Measurements from ENCODE around the gene PNP. TPM values are rescaled to one million over a fixed set of nuclear protein-coding genes. Genes with fewer than 3 reads are reported as not detected.

PNP gene
- total and polyA plus RNA-seq, 2 experiments from 2014 or later, result 24.6 to 39.6 TPM

DNA sequence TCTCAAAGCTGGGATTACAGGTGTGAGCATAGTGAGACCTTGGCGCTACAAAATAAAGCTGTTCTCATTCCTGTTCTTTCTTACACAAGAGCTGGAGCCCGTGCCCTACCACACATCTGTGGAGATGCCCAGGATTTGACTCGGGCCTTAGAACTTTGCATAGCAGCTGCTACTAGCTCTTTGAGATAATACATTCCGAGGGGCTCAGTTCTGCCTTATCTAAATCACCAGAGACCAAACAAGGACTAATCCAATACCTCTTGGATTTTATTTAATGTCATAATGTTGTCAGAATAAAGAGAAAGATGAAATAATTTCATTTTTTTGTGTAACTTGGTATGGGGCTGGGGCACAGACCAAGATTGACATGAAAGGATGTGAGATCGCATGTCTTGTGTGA, 7.6 kb downstream of the PNP start:
- no peaks in the 10 kb centered on the region; the same call in 1 of the 2 replicates for H3K4me1 ChIP-seq (ENCODE audit: insufficient read depth)
- H3K4me2 ChIP-seq (ENCODE audit: unreplicated experiment), result no peak overlapping the region
- WGBS, 2 experiments (ENCODE audit: low coverage in 1 of 2, low lambda C conversion rate in 2 of 2, missing lambda C conversion rate in 2 of 2), result 82 to 85% methylated on average over 5 of the region's 5 CpGs
- H4K20me1 ChIP-seq (ENCODE audit: insufficient read depth), result no peaks in the 10 kb centered on the region
- no peak overlapping the region for H2AFZ ChIP-seq
- H3K36me3 ChIP-seq (ENCODE audit: low read depth), result peaks cover 24% of the 10 kb centered on the region
- peaks cover 33% of the 10 kb centered on the region for H3K79me2 ChIP-seq (ENCODE audit: insufficient read depth)
- H3K9me2 ChIP-seq (ENCODE audit: insufficient read depth), result no peaks in the 10 kb centered on the region
- peaks cover 20% of the 10 kb centered on the region; the same call in 1 of the 2 replicates for H3F3A ChIP-seq (ENCODE audit: insufficient read depth)
- no peak overlapping the region for H3K9ac ChIP-seq
- H3K27me3 ChIP-seq (replicated peaks; ENCODE audit: insufficient read depth), result no peaks in the 10 kb centered on the region
- H3K9me3 ChIP-seq (ENCODE audit: low read depth), result no peaks in the 10 kb centered on the region
- no peak overlapping the region for H3K4me3 ChIP-seq
- TF ChIP-seq EZH2phosphoT487 (IDR thresholded peaks at IDR 0.05; ENCODE audit: insufficient read depth, low read depth), result no peak
- in situ Hi-C loops (cut with MboI), result no loop called here
- no peak overlapping the region for H3K27ac ChIP-seq
- DNase-seq, result no peak

GRCh38 chr14:20477211-20477876, 8.1 kb downstream of the PNP start:
- Histone ChIP-seq H3K27me3 (replicated peaks; ENCODE audit: insufficient read depth) (no peaks in the 10 kb centered on the region), H3K4me1 (ENCODE audit: insufficient read depth) (no peaks in the 10 kb centered on the region; the same call in 1 of the 2 replicates), H4K20me1 (ENCODE audit: insufficient read depth) (no peaks in the 10 kb centered on the region), H3K9me2 (ENCODE audit: insufficient read depth) (no peaks in the 10 kb centered on the region), H3K27ac (no peak overlapping the region), H3K9ac (no peak overlapping the region), H3K9me3 (ENCODE audit: low read depth) (no peaks in the 10 kb centered on the region), H3K4me3 (no peak overlapping the region), H3K36me3 (ENCODE audit: low read depth) (peaks cover 24% of the 10 kb centered on the region), H2AFZ (no peak overlapping the region), H3K4me2 (ENCODE audit: unreplicated experiment) (no peak overlapping the region), H3F3A (ENCODE audit: insufficient read depth) (peaks cover 20% of the 10 kb centered on the region; the same call in 1 of the 2 replicates), H3K79me2 (ENCODE audit: insufficient read depth) (peaks cover 28% of the 10 kb centered on the region)
- in situ Hi-C loops (cut with MboI), result no loop called here
- 81 to 82% methylated on average over 1 of the region's 1 CpG for WGBS, 2 experiments (ENCODE audit: low coverage in 1 of 2, low lambda C conversion rate in 2 of 2, missing lambda C conversion rate in 2 of 2)
- peak; percentile 39 for DNase-seq
- TF ChIP-seq EZH2 (IDR thresholded peaks at IDR 0.05; ENCODE audit: insufficient read depth, poor library complexity, severe bottlenecking), result no peak
- no peak for TF ChIP-seq EZH2phosphoT487 (IDR thresholded peaks at IDR 0.05; ENCODE audit: insufficient read depth, low read depth)

- no peak overlapping the region for H2AFZ ChIP-seq
- H3K4me2 ChIP-seq (ENCODE audit: unreplicated experiment), result no peak overlapping the region
- WGBS, 2 experiments (ENCODE audit: low coverage in 1 of 2, low lambda C conversion rate in 2 of 2, missing lambda C conversion rate in 2 of 2), result 92 to 95% methylated on average over 2 of the region's 2 CpGs
- no peak for DNase-seq
- H3K9me2 ChIP-seq (ENCODE audit: insufficient read depth), result no peaks in the 10 kb centered on the region
- in situ Hi-C loops (cut with MboI), result no loop called here
- peaks cover 20% of the 10 kb centered on the region; the same call in 1 of the 2 replicates for H3F3A ChIP-seq (ENCODE audit: insufficient read depth)
- H3K4me3 ChIP-seq, result no peak overlapping the region
- no peaks in the 10 kb centered on the region; the same call in 1 of the 2 replicates for H3K4me1 ChIP-seq (ENCODE audit: insufficient read depth)
- peaks cover 12% of the 10 kb centered on the region for H3K79me2 ChIP-seq (ENCODE audit: insufficient read depth)
- H4K20me1 ChIP-seq (ENCODE audit: insufficient read depth), result no peaks in the 10 kb centered on the region
- H3K36me3 ChIP-seq (ENCODE audit: low read depth), result peaks cover 15% of the 10 kb centered on the region
- TF ChIP-seq EZH2 (IDR thresholded peaks at IDR 0.05; ENCODE audit: insufficient read depth, poor library complexity, severe bottlenecking) (no peak), EZH2phosphoT487 (IDR thresholded peaks at IDR 0.05; ENCODE audit: insufficient read depth, low read depth) (no peak)
- H3K9ac ChIP-seq, result no peak overlapping the region
- H3K9me3 ChIP-seq (ENCODE audit: low read depth), result no peaks in the 10 kb centered on the region
- no peak overlapping the region for H3K27ac ChIP-seq
- H3K27me3 ChIP-seq (replicated peaks; ENCODE audit: insufficient read depth), result no peaks in the 10 kb centered on the region
These were observed 9.7 kb downstream of the PNP start for GRCh38 chr14:20478894-20479293.

GRCh38 chr14:20482382-20482781, 13.2 kb downstream of the PNP start:
- no peaks in the 10 kb centered on the region for H3K27me3 ChIP-seq (replicated peaks; ENCODE audit: insufficient read depth)
- 70 to 75% methylated on average over 5 of the region's 5 CpGs for WGBS, 2 experiments (ENCODE audit: low coverage in 1 of 2, low lambda C conversion rate in 2 of 2, missing lambda C conversion rate in 2 of 2)

More at GRCh38 chr14:20482382-20482781, 13.2 kb downstream of the PNP start:
- Histone ChIP-seq H3K9me3 (ENCODE audit: low read depth) (no peaks in the 10 kb centered on the region), H3K9me2 (ENCODE audit: insufficient read depth) (no peaks in the 10 kb centered on the region), H3K4me1 (ENCODE audit: insufficient read depth) (no peaks in the 10 kb centered on the region; the same call in 1 of the 2 replicates), H4K20me1 (ENCODE audit: insufficient read depth) (no peaks in the 10 kb centered on the region), H3F3A (ENCODE audit: insufficient read depth) (peaks cover 15% of the 10 kb centered on the region; the same call in 1 of the 2 replicates), H3K27ac (no peak overlapping the region), H3K4me3 (no peak overlapping the region), H3K9ac (no peak overlapping the region), H2AFZ (no peak overlapping the region), H3K4me2 (ENCODE audit: unreplicated experiment) (no peak overlapping the region), H3K36me3 (ENCODE audit: low read depth) (no peaks in the 10 kb centered on the region), H3K79me2 (ENCODE audit: insufficient read depth) (no peaks in the 10 kb centered on the region)
- DNase-seq, result no peak
- TF ChIP-seq EZH2 (IDR thresholded peaks at IDR 0.05; ENCODE audit: insufficient read depth, poor library complexity, severe bottlenecking) (no peak), EZH2phosphoT487 (IDR thresholded peaks at IDR 0.05; ENCODE audit: insufficient read depth, low read depth) (no peak)
- in situ Hi-C loops (cut with MboI), result no loop called here
